Stimulated activated memory B cell treated with anti-CD40 and anti-IgM and Interleukin-4, amounts not matched to agents 10 μg/mL and 1 μg/mL and 100 μg/mL, for 72 hours (primary cell): Measurements from ENCODE around the gene TLR9.

ENCODE experiments used
- ATAC-seq: fragments of 150-1000 bp; cut with Tn5 transposase; 2 replicates; pipeline ENCODE4 v1.10.0; 2021
- H3K27ac Mint-ChIP-seq: one replicate; pipeline ENCODE4 v1.8.0; 2022; ENCODE audit warnings: mild to moderate bottlenecking, mixed read lengths
- H3K27me3 Mint-ChIP-seq: one replicate; pipeline ENCODE4 v1.8.0; 2022; ENCODE audit warnings: mixed read lengths
- H3K36me3 Mint-ChIP-seq: one replicate; pipeline ENCODE4 v1.8.0; 2022; ENCODE audit warnings: mixed read lengths
- H3K4me1 Mint-ChIP-seq: one replicate; pipeline ENCODE4 v1.8.0; 2022; ENCODE audit warnings: mixed read lengths
- H3K4me3 Mint-ChIP-seq: one replicate; pipeline ENCODE4 v1.8.0; 2022; ENCODE audit warnings: mild to moderate bottlenecking, moderate library complexity, mixed read lengths
- H3K9me3 Mint-ChIP-seq: one replicate; pipeline ENCODE4 v1.8.0; 2022; ENCODE audit warnings: mixed read lengths

Gene TLR9

DNA sequence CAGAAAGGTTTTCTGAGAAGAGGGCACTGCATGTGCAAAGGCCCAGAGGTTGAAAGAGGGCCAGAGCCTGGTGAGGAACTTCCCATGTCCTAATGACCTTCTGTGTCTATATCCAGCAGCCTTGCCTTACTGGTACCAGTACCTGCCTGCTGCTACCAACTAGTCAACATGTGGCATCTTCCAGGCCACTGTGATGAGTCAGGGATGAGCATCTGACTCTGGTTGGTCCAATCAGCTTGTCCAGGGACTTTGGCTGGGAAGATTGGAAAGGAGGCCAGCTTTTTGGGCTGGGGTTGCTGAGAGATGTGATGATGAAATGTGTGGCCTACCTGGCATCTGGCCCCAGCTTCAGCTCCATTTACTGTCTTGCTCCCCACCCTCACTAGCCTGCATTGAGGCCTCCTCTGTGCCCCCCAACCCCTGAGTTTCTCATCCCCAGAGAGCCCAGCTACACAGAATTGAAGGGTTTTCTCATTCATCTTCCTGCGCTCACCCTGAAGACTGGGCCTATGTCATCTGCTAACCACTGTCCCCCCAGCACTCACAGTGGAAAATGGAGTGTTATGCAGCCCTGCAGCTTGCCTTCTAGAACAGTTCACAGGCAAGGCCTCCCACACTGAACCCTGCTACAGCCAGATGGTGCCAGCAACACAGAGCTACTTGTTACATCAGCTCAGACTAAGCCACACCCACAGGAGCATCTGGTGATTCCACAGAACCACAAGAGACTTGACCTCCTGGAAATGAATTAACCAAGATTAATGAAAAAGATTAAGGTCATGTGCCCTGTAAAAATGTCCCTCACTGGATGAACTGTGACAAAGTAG lies 14.8 kb upstream of the TLR9 start:
- Mint-ChIP-seq H3K9me3 (no peaks in the 10 kb centered on the region), H3K36me3 (peaks cover 10% of the 10 kb centered on the region), H3K27ac (peak overlapping the region; percentile 93), H3K4me1 (peaks cover 87% of the 10 kb centered on the region), H3K27me3 (no peaks in the 10 kb centered on the region), H3K4me3 (peak overlapping the region; percentile 94)
- ATAC-seq = no peak

DNA sequence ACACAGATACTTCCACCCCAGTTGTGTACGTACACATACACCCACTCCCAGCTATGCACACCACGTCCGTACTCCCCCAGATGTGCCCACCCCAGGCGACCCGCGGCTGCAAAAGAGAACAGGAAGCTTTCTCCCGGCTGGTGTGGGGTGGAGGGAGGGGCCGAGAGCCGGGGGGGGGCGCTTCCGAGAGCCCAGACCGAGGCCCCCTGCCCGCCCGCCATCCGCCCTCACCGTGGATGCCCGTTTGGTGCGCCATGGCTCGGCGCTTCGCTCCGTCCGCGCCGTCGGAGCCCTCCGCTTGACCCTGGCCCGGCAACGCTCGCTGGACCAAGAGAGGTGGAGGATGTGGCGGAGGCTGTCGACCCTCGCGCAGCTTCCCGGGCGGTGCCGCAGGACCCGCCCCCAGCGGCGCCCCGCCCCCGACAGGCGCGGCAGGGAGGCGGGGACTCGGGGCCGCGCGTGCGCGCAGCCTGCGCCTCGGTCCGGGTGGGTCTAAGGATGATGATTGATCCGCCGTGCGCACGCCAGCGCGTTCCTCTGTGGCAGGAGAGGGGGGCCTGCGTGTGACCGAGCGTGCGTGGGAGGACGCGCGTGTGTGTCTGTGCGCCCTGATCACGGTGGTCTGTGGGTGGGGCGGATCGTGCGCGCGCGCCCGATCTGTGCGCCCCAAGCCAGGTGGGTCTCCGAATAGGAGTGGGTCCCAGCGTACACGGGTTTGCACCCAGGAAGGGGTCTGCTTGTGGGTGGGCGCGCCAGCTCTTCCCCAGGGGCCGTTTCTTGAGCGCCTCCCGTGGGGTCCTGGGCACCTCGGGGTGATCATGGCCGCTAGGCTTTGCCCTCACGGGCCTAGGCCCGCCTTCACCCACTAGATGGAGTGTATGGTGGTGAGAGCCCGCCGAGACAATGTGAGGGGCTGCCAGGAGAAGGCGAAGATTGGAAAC lies 13.6 kb upstream of the TLR9 start, which contains the start of gene TWF2:
TWF2 (minus strand) TSS at position 398 of the 941 bp plus-strand sequence; CDS start at position 256, 142 bp downstream.
- H3K36me3 Mint-ChIP-seq = peaks cover 10% of the 10 kb centered on the region
- peak within 1 kb of the TSS; percentile 94 for H3K4me3 Mint-ChIP-seq
- no peaks in the 10 kb centered on the region for H3K27me3 Mint-ChIP-seq
- H3K27ac Mint-ChIP-seq = peak within 1 kb of the TSS; percentile 93
- peaks cover 87% of the 10 kb centered on the region for H3K4me1 Mint-ChIP-seq
- ATAC-seq = peak; percentile 95
- no peaks in the 10 kb centered on the region for H3K9me3 Mint-ChIP-seq

DNA sequence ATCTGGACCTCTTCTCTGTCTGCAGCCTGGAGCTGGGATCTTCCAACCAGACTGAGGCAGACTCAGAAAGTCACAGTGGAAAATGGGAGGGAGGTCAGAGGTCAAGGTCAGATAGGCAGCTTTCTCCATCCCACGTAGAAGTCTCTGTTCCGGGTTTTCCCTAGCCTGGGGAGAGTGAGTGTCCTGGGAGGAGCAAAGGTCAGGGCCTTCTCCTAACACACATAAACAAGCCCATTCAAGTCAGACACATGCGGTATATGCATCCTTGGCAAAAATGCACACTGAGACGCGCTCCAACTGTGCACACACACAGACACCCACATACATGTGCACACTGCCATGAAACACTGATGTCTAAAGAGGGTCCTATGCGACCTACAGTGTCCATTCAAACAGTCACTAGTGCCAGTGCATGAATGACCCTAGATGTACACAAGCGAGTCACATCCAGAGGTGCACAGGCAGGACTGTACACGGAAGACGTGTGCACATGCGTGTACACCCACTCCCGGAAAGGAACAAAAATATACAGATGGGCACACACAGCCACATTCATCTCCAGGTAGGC lies 12.8 kb upstream of the TLR9 start:
- H3K4me1 Mint-ChIP-seq = peaks cover 84% of the 10 kb centered on the region
- ATAC-seq = no peak
- H3K9me3 Mint-ChIP-seq = no peaks in the 10 kb centered on the region
- peak overlapping the region; percentile 94 for H3K4me3 Mint-ChIP-seq
- no peaks in the 10 kb centered on the region for H3K27me3 Mint-ChIP-seq
- peak overlapping the region; percentile 93 for H3K27ac Mint-ChIP-seq
- H3K36me3 Mint-ChIP-seq = peaks cover 10% of the 10 kb centered on the region

DNA sequence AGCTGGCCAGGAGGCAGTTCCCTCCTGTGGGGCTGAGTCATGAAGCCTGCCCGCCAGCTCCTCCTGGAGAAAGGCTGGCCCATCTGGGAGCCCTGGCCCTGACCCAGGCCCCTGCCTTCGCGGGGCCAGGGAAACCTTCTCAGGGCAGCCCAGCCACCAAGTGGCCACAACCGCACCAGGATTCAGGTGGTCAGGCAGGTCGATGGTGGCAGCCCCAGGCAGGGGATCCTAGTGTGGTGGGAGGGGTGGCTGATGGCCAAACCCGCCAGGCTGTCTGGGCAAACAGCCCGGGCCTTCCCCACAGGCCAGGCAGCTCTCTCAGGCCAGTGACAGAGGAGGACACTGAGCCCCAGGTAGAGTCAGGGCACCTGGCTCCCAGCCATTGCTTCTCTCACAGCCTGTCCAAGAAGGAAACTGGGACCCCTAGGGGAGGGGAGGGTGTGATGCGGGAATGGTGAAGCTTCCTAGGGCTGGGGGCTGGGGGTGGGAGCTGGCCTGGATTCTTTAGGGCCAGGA lies 12.3 kb upstream of the TLR9 start:
- Mint-ChIP-seq H3K27me3 (no peaks in the 10 kb centered on the region), H3K27ac (peak overlapping the region; percentile 93), H3K36me3 (peaks cover 10% of the 10 kb centered on the region), H3K9me3 (no peaks in the 10 kb centered on the region), H3K4me1 (peaks cover 83% of the 10 kb centered on the region), H3K4me3 (peak overlapping the region; percentile 94)
- no peak for ATAC-seq

DNA sequence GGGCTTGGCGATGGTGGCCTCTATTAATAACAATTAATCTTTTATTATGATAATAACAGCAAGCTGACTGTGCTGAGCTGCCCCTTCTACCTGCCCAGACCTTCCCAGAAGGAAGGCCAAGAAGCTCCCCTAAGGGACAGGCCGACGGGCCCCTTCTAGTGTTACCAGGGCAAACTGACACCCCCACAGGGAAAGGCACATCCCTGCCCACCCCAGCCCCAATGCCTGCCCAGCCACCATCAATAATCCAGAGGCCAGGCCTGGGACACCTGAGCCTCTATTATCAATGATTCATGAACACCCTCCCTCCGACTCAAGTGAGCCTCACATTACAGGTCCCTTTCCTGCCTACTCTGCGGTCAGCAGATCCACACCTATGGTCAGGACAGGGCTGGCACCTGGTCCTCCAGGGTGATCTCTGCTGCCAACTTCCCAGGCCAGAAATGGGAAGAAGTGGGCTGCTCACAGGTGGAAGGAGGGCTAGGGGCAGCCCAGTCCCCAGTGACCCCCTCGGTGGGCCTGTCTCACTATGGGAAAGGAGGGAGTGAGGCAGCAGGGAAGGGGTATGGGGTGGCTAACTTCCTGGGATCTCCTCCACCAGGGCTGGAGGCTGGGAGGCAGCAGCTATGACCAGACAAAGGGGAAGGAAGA lies 11.7 kb upstream of the TLR9 start:
- Mint-ChIP-seq H3K4me3 (peak overlapping the region; percentile 94), H3K27me3 (no peaks in the 10 kb centered on the region), H3K4me1 (peaks cover 88% of the 10 kb centered on the region), H3K36me3 (peaks cover 15% of the 10 kb centered on the region), H3K27ac (peak overlapping the region; percentile 70), H3K9me3 (no peaks in the 10 kb centered on the region)
- ATAC-seq = no peak

DNA sequence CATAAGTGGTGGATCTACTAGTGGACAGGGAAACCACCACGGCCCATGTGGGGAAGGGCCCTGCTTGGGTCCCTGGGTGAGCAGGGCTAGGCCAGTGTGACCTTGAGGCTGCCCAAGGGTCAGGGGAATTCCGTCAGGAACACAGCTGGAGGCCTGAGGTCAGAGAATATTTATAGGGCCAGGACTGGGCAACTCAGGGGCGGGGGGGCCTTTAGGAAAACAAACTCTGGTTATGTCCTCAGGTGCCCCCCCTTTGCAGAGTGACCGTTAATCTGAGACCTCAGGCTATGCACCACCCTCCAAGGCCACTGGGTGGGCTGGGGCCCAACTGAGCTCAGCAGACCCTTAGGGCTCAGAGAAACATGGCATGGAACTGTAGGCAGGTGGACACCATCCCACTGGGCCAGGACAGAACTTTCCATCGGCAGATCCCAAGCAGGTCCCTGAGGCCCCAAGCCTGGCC lies 11.0 kb upstream of the TLR9 start:
- H3K36me3 Mint-ChIP-seq = peaks cover 21% of the 10 kb centered on the region
- H3K27ac Mint-ChIP-seq = peak overlapping the region; percentile 70
- H3K9me3 Mint-ChIP-seq = no peaks in the 10 kb centered on the region
- no peaks in the 10 kb centered on the region for H3K27me3 Mint-ChIP-seq
- H3K4me3 Mint-ChIP-seq = peak overlapping the region; percentile 15
- peaks cover 88% of the 10 kb centered on the region for H3K4me1 Mint-ChIP-seq
- ATAC-seq = no peak

DNA sequence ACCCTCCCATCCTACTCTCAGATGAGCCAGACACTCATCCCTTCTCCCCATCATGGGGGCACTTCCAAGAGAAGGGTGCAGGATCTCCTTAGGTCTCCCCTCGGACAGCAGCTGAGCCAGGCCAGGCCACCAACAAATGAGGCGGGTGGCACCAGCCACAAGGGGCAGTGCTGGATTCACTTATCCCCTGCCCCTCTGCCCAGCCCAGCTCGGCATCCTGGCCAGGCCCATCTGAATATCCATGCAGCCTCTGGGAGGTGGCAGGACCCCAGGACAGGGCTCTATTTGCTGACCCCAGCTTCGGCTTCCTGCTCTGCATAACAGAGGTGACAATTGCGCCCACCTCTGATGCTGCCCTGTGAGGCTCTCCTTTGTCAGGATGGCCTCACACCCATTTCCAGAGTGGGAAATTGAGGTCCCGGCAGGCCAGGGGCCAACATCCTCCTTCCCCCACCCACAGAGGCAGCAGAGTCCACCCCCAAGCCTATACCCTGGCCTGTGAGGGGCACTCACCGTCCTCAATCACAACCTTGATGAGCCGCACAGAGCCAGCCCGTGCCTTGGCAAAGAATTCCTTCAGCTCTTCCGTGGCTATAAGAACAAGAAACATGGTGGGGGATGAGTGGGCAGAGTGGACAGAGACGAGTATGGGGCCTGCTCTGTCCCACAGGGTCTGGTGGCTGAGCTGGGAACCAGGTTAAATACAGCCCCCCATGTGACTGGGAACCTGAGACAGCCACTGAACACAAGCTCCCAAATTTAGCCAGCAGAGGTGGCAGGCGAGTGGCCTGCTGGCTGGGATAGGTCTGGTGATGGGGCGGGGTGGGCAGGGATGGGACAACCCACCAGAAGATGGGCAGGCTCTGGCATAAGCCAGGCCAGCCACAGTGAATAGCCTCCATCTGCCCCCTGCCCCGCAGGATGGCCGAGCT lies 9.3 kb upstream of the TLR9 start:
- Mint-ChIP-seq H3K27ac (no peak overlapping the region), H3K4me1 (peaks cover 83% of the 10 kb centered on the region), H3K36me3 (peaks cover 34% of the 10 kb centered on the region), H3K9me3 (no peaks in the 10 kb centered on the region), H3K4me3 (no peak overlapping the region), H3K27me3 (no peaks in the 10 kb centered on the region)
- ATAC-seq = no peak

DNA sequence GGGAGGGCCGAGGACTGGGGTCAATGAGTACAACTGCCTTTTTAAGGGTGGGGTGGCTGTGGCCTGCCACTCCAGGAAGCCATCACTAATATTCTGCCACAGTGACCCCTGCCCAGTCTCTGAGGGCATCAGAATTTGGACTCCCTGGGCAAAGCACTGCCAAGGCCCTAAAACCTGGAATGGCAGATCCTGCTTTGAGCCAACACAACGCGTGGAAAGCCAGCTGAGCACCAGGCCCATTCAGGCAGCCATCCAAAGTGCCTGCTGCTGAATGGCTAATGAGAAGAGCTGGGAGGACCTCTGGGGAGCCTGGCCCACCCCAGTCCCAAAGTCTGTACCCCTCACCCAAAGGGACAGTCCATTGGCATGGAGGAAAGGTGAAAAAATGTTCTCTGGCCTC lies 8.5 kb upstream of the TLR9 start:
- peaks cover 79% of the 10 kb centered on the region for H3K4me1 Mint-ChIP-seq
- H3K27me3 Mint-ChIP-seq = no peaks in the 10 kb centered on the region
- H3K9me3 Mint-ChIP-seq = no peaks in the 10 kb centered on the region
- H3K36me3 Mint-ChIP-seq = peaks cover 41% of the 10 kb centered on the region
- ATAC-seq = no peak
- no peak overlapping the region for H3K4me3 Mint-ChIP-seq
- no peak overlapping the region for H3K27ac Mint-ChIP-seq

DNA sequence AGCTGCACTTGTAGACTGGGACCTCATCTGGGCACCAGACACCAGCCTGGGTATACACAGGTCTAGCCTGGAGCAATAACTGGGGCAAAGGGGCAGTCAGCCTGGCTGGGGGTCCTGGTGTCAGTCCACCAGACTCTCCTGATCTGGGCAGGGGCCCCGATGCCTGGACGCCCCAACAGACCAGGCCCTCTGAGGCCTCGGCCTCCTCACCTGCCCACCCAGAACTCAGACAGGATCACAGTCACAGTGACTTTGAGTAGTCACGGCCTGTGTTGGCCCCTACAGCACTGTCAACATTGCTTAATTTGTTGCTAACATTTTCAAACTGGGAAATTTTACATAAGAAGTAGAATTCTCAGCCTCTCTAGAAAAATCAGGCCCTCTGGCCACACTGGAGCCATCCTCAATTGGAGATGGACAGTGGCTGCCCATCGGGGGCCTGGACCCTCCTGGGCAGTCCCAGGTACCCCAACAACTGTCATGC lies 7.7 kb upstream of the TLR9 start:
- H3K4me1 Mint-ChIP-seq = peaks cover 77% of the 10 kb centered on the region
- no peak overlapping the region for H3K4me3 Mint-ChIP-seq

DNA sequence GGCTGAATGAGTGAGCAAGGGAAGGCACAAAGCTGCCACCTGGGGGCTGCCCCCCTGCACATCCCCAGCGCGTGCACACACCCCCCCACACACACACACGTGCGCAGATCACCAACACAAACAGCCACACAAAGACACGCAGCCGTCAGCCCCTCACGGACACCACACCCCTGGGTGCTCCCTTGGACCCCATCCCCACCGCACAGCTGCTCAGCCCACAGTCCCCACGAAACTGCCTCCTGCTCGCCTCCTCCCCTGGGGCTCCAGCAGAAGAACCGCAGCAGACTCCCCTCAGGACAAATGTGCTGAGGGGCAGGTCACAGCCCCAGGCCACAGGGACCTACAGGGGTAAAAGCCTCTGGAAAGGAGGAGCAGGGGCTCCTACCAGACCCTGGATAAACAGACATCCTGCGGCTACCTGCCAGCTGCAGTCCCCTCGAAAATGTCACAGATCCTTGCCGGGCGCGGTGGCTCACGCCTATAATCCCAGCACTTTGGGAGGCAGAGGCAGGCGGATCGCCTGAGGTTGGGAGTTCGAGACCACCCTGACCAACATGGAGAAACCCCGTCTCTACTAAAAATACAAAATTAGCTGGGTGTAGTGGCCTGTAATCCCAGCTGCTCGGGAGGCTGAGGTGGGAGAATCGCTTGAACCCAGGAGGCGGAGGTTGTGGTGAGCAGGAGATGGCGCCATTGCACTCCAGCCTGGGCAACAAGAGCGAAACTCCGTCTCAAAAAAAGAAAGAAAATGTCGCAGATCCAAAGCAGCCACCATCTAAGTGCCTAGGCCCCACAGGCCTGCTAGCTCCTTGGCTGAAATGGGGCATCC lies 7.0 kb upstream of the TLR9 start:
- Mint-ChIP-seq H3K4me3 (no peak overlapping the region), H3K4me1 (peaks cover 77% of the 10 kb centered on the region), H3K27ac (peak overlapping the region; percentile 59), H3K9me3 (no peaks in the 10 kb centered on the region), H3K36me3 (peaks cover 41% of the 10 kb centered on the region), H3K27me3 (no peaks in the 10 kb centered on the region)
- no peak for ATAC-seq

More for the DNA sequence above, 7.7 kb upstream of the TLR9 start:
- Mint-ChIP-seq H3K27me3 (no peaks in the 10 kb centered on the region), H3K9me3 (no peaks in the 10 kb centered on the region), H3K36me3 (peaks cover 41% of the 10 kb centered on the region), H3K27ac (peak overlapping the region; percentile 59)
- no peak for ATAC-seq

DNA sequence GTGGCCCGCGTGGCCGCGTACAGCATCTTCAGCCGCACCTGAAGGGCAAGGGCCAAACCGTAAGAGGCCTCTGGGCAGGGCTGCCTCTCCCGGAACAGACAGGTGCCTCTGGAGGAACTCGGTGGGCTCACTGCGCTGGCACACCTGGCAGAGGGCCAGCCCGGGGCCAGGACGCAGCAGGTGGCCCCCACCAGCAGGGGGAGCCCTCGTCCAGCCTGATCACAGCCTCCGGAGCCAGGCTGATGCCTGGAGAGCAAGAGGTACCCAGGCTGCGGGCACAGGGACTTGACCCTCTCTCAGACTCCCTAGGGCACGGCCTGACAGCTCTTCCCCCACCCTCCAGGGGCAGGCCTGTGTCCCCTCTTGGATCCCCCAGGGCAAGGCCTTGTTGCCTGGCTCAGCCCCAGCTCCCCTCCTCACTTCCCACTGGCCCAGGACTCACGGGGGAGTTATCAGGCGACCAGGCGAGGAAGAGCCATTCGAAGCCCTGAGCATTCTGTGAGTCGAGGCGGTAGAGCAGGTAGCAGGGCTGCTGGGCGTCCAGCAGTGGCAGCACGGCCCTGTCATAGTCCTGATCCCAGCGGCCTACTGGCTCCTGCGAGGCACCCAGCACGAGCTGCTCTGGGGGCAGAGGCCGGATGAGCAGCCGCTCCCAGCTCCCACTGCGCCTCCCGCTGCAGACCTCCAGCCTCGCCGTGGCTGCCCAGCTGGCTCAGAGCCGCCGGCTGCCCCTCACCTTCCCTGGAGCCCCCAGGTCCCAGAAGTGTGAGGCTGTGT lies 6.2 kb upstream of the TLR9 start:
- no peaks in the 10 kb centered on the region for H3K9me3 Mint-ChIP-seq
- peak; percentile 84 for ATAC-seq
- peaks cover 77% of the 10 kb centered on the region for H3K4me1 Mint-ChIP-seq
- no peak overlapping the region for H3K4me3 Mint-ChIP-seq
- no peaks in the 10 kb centered on the region for H3K27me3 Mint-ChIP-seq
- peaks cover 41% of the 10 kb centered on the region for H3K36me3 Mint-ChIP-seq
- peak overlapping the region; percentile 59 for H3K27ac Mint-ChIP-seq

DNA sequence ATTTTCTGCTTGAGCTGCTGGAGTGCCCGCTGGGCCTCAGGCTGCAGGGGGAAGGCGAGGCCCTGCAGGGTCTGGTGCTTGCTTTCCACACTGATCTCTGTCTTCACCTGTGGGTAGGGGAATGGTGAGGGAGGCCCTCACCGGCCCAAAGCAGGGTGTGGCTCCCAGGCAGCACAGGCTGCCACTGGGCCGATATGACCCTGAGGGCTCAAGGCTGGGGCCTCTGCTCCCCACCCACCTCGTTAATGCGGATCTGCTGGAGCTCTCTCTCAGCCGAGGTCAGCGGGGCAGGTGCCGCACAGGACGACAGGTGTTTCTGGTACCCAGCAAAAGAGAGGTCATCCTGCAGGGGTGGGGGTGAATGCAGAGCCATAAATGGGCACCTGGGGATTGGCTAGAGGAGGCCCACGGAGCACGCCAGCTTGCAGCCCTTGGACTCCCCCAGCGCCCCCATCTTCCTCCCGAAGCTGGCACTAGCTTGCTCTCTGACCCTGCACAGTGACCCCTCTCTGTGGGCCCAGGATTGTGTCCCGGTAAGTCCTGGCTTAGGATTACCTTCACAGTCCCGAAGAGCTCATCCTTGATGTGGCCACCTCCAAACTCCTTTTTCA lies 5.5 kb upstream of the TLR9 start:
- Mint-ChIP-seq H3K27ac (peak overlapping the region; percentile 59), H3K27me3 (no peaks in the 10 kb centered on the region), H3K4me1 (peaks cover 77% of the 10 kb centered on the region), H3K9me3 (no peaks in the 10 kb centered on the region), H3K36me3 (peaks cover 37% of the 10 kb centered on the region), H3K4me3 (no peak overlapping the region)
- no peak for ATAC-seq
